Measurements from ENCODE around the gene CASZ1.

CASZ1 gene

GRCh38 chr1:10830961-10831668 is 34.7 kb upstream of the CASZ1 start:
- Mint-ChIP-seq H3K4me3 (no peak overlapping the region), H3K27me3 (peaks cover 31% of the 10 kb centered on the region), H3K36me3 (ENCODE audit: insufficient read depth) (no peaks in the 10 kb centered on the region), H3K4me1 (peaks cover 5% of the 10 kb centered on the region), H3K27ac (ENCODE audit: low read depth) (no peak overlapping the region), H3K9me3 (no peaks in the 10 kb centered on the region)
- DNase-seq (ENCODE audit: low spot score in 2 of 2) (no peak), ATAC-seq (replicated peaks; ENCODE audit: extremely low read depth, poor library complexity, severe bottlenecking) (no peak)

GRCh38 chr1:10829965-10830515 is 33.6 kb upstream of the CASZ1 start:
- H3K9me3 Mint-ChIP-seq = no peaks in the 10 kb centered on the region
- no peak overlapping the region for H3K4me3 Mint-ChIP-seq
- no peak for ATAC-seq (replicated peaks; ENCODE audit: extremely low read depth, poor library complexity, severe bottlenecking)

GRCh38 chr1:10829067-10829818 is 32.8 kb upstream of the CASZ1 start:
- ATAC-seq (replicated peaks; ENCODE audit: extremely low read depth, poor library complexity, severe bottlenecking) (no peak), DNase-seq (ENCODE audit: low spot score in 2 of 2) (no peak)
- no peaks in the 10 kb centered on the region for H3K36me3 Mint-ChIP-seq (ENCODE audit: insufficient read depth)
- no peaks in the 10 kb centered on the region for H3K9me3 Mint-ChIP-seq
- H3K4me3 Mint-ChIP-seq = no peak overlapping the region
- H3K27me3 Mint-ChIP-seq = peaks cover 27% of the 10 kb centered on the region
- H3K27ac Mint-ChIP-seq (ENCODE audit: low read depth) = no peak overlapping the region
- H3K4me1 Mint-ChIP-seq = peaks cover 5% of the 10 kb centered on the region

More at GRCh38 chr1:10829965-10830515, 33.6 kb upstream of the CASZ1 start:
- Mint-ChIP-seq H3K27me3 (peaks cover 26% of the 10 kb centered on the region), H3K4me1 (peaks cover 5% of the 10 kb centered on the region), H3K27ac (ENCODE audit: low read depth) (no peak overlapping the region), H3K36me3 (ENCODE audit: insufficient read depth) (no peaks in the 10 kb centered on the region)
- no peak for DNase-seq (ENCODE audit: low spot score in 2 of 2)

- Mint-ChIP-seq H3K4me3 (no peak overlapping the region), H3K27me3 (peaks cover 43% of the 10 kb centered on the region), H3K4me1 (peaks cover 5% of the 10 kb centered on the region), H3K36me3 (ENCODE audit: insufficient read depth) (no peaks in the 10 kb centered on the region), H3K27ac (ENCODE audit: low read depth) (no peak overlapping the region), H3K9me3 (no peaks in the 10 kb centered on the region)
- DNase-seq (ENCODE audit: low spot score in 2 of 2) (no peak), ATAC-seq (replicated peaks; ENCODE audit: extremely low read depth, poor library complexity, severe bottlenecking) (no peak)
Measured at GRCh38 chr1:10827377-10828333, 31.2 kb upstream of the CASZ1 start.

GRCh38 chr1:10825592-10825991 is 29.1 kb upstream of the CASZ1 start:
- Mint-ChIP-seq H3K4me1 (peaks cover under 1% of the 10 kb centered on the region), H3K27me3 (peaks cover 62% of the 10 kb centered on the region), H3K4me3 (no peak overlapping the region), H3K9me3 (no peaks in the 10 kb centered on the region), H3K27ac (ENCODE audit: low read depth) (no peak overlapping the region), H3K36me3 (ENCODE audit: insufficient read depth) (no peaks in the 10 kb centered on the region)
- ATAC-seq (replicated peaks; ENCODE audit: extremely low read depth, poor library complexity, severe bottlenecking) = no peak
- DNase-seq (ENCODE audit: low spot score in 2 of 2) = no peak

GRCh38 chr1:10824821-10825540 is 28.5 kb upstream of the CASZ1 start:
- DNase-seq (ENCODE audit: low spot score in 2 of 2) = no peak
- ATAC-seq (replicated peaks; ENCODE audit: extremely low read depth, poor library complexity, severe bottlenecking) = no peak
- Mint-ChIP-seq H3K4me3 (no peak overlapping the region), H3K27me3 (peaks cover 68% of the 10 kb centered on the region), H3K9me3 (no peaks in the 10 kb centered on the region), H3K36me3 (ENCODE audit: insufficient read depth) (no peaks in the 10 kb centered on the region), H3K27ac (ENCODE audit: low read depth) (no peak overlapping the region), H3K4me1 (no peaks in the 10 kb centered on the region)

GRCh38 chr1:10823000-10823401 is 26.6 kb upstream of the CASZ1 start:
- Mint-ChIP-seq H3K4me1 (no peaks in the 10 kb centered on the region), H3K27ac (ENCODE audit: low read depth) (no peak overlapping the region), H3K36me3 (ENCODE audit: insufficient read depth) (no peaks in the 10 kb centered on the region), H3K27me3 (peaks cover 73% of the 10 kb centered on the region), H3K4me3 (no peak overlapping the region), H3K9me3 (no peaks in the 10 kb centered on the region)
- ATAC-seq (replicated peaks; ENCODE audit: extremely low read depth, poor library complexity, severe bottlenecking) = no peak
- DNase-seq (ENCODE audit: low spot score in 2 of 2) = no peak

GRCh38 chr1:10821388-10821787 is 24.9 kb upstream of the CASZ1 start:
- no peaks in the 10 kb centered on the region for H3K36me3 Mint-ChIP-seq (ENCODE audit: insufficient read depth)
- H3K4me1 Mint-ChIP-seq = no peaks in the 10 kb centered on the region
- no peak for ATAC-seq (replicated peaks; ENCODE audit: extremely low read depth, poor library complexity, severe bottlenecking)
- H3K9me3 Mint-ChIP-seq = no peaks in the 10 kb centered on the region
- no peak for DNase-seq (ENCODE audit: low spot score in 2 of 2)
- H3K4me3 Mint-ChIP-seq = no peak overlapping the region
- H3K27me3 Mint-ChIP-seq = peaks cover 70% of the 10 kb centered on the region
- no peak overlapping the region for H3K27ac Mint-ChIP-seq (ENCODE audit: low read depth)

GRCh38 chr1:10820422-10820821 is 24.0 kb upstream of the CASZ1 start:
- no peak for ATAC-seq (replicated peaks; ENCODE audit: extremely low read depth, poor library complexity, severe bottlenecking)
- H3K27me3 Mint-ChIP-seq = peaks cover 78% of the 10 kb centered on the region
- H3K4me3 Mint-ChIP-seq = no peak overlapping the region
- no peaks in the 10 kb centered on the region for H3K9me3 Mint-ChIP-seq
- H3K27ac Mint-ChIP-seq (ENCODE audit: low read depth) = no peak overlapping the region
- no peak for DNase-seq (ENCODE audit: low spot score in 2 of 2)
- no peaks in the 10 kb centered on the region for H3K36me3 Mint-ChIP-seq (ENCODE audit: insufficient read depth)
- no peaks in the 10 kb centered on the region for H3K4me1 Mint-ChIP-seq

- Mint-ChIP-seq H3K27ac (ENCODE audit: low read depth) (no peak overlapping the region), H3K9me3 (no peaks in the 10 kb centered on the region), H3K4me3 (no peak overlapping the region), H3K4me1 (no peaks in the 10 kb centered on the region), H3K36me3 (ENCODE audit: insufficient read depth) (no peaks in the 10 kb centered on the region), H3K27me3 (peaks cover 82% of the 10 kb centered on the region)
- DNase-seq (ENCODE audit: low spot score in 2 of 2) (no peak), ATAC-seq (replicated peaks; ENCODE audit: extremely low read depth, poor library complexity, severe bottlenecking) (no peak)
Measured at GRCh38 chr1:10819198-10819901, 22.9 kb upstream of the CASZ1 start.

- Mint-ChIP-seq H3K36me3 (ENCODE audit: insufficient read depth) (no peaks in the 10 kb centered on the region), H3K27ac (ENCODE audit: low read depth) (no peak overlapping the region), H3K4me3 (no peak overlapping the region), H3K27me3 (peaks cover 78% of the 10 kb centered on the region), H3K9me3 (no peaks in the 10 kb centered on the region), H3K4me1 (no peaks in the 10 kb centered on the region)
- no peak for DNase-seq (ENCODE audit: low spot score in 2 of 2)
- ATAC-seq (replicated peaks; ENCODE audit: extremely low read depth, poor library complexity, severe bottlenecking) = no peak
Measured at GRCh38 chr1:10818262-10819197, 22.1 kb upstream of the CASZ1 start.
